ENCODE data around the gene SERBP1.

- no peak for TF ChIP-seq ZNF654 (tag by site-specific recombination; IDR thresholded peaks at IDR 0.05; ENCODE audit: low read depth)
- TF ChIP-seq SP2 (tag by site-specific recombination; IDR thresholded peaks at IDR 0.05): no peak
- TF ChIP-seq KLF1 (tag by site-specific recombination; IDR thresholded peaks at IDR 0.05): no peak
- TF ChIP-seq PRDM1 (tag by site-specific recombination; IDR thresholded peaks at IDR 0.05): no peak
- no peak for TF ChIP-seq CTCF (tag by site-specific recombination; IDR thresholded peaks at IDR 0.05)
- TF ChIP-seq ZFP37 (tag by site-specific recombination; IDR thresholded peaks at IDR 0.05): no peak
- TF ChIP-seq SETDB1 (IDR thresholded peaks at IDR 0.05; ENCODE audit: insufficient read length, low read length): no peak
- TF ChIP-seq TCF7L2 (IDR thresholded peaks at IDR 0.05; ENCODE audit: borderline replicate concordance, low read depth, low read length): no peak
- TF ChIP-seq ZNF175 (tag by site-specific recombination; IDR thresholded peaks at IDR 0.05): no peak
- no peak for TF ChIP-seq PRDM10 (tag by site-specific recombination; IDR thresholded peaks at IDR 0.05)
- no peak for TF ChIP-seq ZNF19 (tag by site-specific recombination; IDR thresholded peaks at IDR 0.05; ENCODE audit: low read depth)
- no peak for TF ChIP-seq MYNN (tag by site-specific recombination; IDR thresholded peaks at IDR 0.05; ENCODE audit: borderline replicate concordance)
- TF ChIP-seq ZNF24 (tag by site-specific recombination; IDR thresholded peaks at IDR 0.05): no peak
Observed at GRCh38 chr1:67368046-67368514, 62.1 kb downstream of the SERBP1 start.
